HL-60 (cell line): ENCODE measurements around the gene VSNL1.

Source experiments
- DNase-seq, 2 experiments: peaks; one replicate each; pipeline ENCODE4 v3.0.0-alpha.2; 2010 to 2020; ENCODE audit warnings: low read depth in 1 of 2, low spot score in 1 of 2
- H3K27ac ChIP-seq: fragments of 250-450 bp; sonication (Bioruptor Pico); replicated peaks from 2 replicates; pipeline ENCODE4 v1.5.1; 2020; ENCODE audit warnings: mild to moderate bottlenecking, moderate library complexity
- H3K27me3 ChIP-seq: fragments of 250-450 bp; sonication (Bioruptor Pico); 2 replicates; pipeline ENCODE4 v1.5.1; 2021; ENCODE audit warnings: mild to moderate bottlenecking, moderate library complexity; ENCODE audit not compliant: insufficient read depth, poor library complexity, severe bottlenecking
- H3K4me3 ChIP-seq: replicated peaks from 2 replicates; pipeline ENCODE4 v1.5.1; 2011; ENCODE audit warnings: mild to moderate bottlenecking, control low read depth, low read length; ENCODE audit not compliant: insufficient read depth
- GABPA ChIP-seq: IDR thresholded peaks from 2 replicates; pipeline ENCODE4 v1.6.1; 2012; ENCODE audit warnings: low read depth
- POLR2AphosphoS5 ChIP-seq: IDR thresholded peaks from 2 replicates; pipeline ENCODE4 v1.6.1; 2012; ENCODE audit warnings: low read depth
- SPI1 ChIP-seq: IDR thresholded peaks from 2 replicates; pipeline ENCODE4 v1.6.1; 2012; ENCODE audit warnings: low read depth, mild to moderate bottlenecking, borderline replicate concordance
- TF ChIP-seq, protein P1 (sequence below): IDR thresholded peaks from 2 replicates; pipeline ENCODE4 v1.6.1; 2012; ENCODE audit warnings: low read depth; ENCODE audit not compliant: insufficient replicate concordance
- TF ChIP-seq, protein P2 (sequence below): IDR thresholded peaks from one replicate; pipeline ENCODE4 v1.5.1; 2011; ENCODE audit warnings: low read length, control low read depth, inconsistent platforms; ENCODE audit not compliant: insufficient read depth

The VSNL1 gene

DNA sequence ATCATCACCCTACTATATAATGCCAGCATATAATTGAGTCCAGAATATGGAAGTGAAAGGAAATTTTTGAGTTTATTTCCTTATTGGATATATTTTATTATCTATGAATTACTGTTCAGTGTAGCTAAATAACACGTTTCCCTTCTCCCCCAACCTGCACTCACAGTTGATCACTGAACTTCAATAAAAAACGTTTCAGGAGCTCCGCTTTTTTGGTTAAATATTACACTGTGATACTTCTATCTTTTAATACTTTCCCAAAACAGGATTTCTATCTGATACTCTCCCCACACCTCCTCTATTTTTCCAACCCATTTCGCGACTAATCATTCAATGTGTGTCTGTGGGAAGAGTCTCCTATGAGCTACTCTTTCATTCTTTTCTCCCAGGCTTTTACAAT, 7.2 kb downstream of the VSNL1 start:
- TF ChIP-seq SPI1 (no peak), GABPA (no peak)
- TF ChIP-seq, protein P1, sequence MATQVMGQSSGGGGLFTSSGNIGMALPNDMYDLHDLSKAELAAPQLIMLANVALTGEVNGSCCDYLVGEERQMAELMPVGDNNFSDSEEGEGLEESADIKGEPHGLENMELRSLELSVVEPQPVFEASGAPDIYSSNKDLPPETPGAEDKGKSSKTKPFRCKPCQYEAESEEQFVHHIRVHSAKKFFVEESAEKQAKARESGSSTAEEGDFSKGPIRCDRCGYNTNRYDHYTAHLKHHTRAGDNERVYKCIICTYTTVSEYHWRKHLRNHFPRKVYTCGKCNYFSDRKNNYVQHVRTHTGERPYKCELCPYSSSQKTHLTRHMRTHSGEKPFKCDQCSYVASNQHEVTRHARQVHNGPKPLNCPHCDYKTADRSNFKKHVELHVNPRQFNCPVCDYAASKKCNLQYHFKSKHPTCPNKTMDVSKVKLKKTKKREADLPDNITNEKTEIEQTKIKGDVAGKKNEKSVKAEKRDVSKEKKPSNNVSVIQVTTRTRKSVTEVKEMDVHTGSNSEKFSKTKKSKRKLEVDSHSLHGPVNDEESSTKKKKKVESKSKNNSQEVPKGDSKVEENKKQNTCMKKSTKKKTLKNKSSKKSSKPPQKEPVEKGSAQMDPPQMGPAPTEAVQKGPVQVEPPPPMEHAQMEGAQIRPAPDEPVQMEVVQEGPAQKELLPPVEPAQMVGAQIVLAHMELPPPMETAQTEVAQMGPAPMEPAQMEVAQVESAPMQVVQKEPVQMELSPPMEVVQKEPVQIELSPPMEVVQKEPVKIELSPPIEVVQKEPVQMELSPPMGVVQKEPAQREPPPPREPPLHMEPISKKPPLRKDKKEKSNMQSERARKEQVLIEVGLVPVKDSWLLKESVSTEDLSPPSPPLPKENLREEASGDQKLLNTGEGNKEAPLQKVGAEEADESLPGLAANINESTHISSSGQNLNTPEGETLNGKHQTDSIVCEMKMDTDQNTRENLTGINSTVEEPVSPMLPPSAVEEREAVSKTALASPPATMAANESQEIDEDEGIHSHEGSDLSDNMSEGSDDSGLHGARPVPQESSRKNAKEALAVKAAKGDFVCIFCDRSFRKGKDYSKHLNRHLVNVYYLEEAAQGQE = no peak
- Histone ChIP-seq H3K4me3 (no peak overlapping the region), H3K27ac (no peak overlapping the region), H3K27me3 (peaks cover 4% of the 10 kb centered on the region)
- DNase-seq = no peak

DNA sequence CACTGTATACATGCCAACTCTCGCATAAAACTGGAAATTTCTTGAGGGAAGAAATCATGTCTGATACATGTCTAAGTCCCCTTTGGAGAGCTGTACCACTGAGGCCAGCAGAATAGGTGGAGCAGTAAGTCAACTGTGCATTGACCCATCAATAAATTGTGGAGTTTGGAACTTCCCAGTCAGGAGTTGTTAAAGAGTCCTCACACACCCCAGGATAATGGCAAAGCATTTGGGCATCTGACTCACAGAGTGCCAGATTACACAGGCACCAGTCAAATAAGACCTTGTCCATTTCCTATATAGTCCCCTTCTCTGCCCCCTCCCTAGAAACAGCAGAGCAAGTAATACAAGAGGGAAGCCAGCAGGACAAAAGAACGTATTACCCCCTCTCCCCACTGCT, 10.4 kb downstream of the VSNL1 start:
- H3K4me3 ChIP-seq = no peak overlapping the region
- DNase-seq = no peak
- no peak overlapping the region for H3K27ac ChIP-seq
- H3K27me3 ChIP-seq = peaks cover 2% of the 10 kb centered on the region
- TF ChIP-seq, protein P1 = no peak
- TF ChIP-seq, protein P2, sequence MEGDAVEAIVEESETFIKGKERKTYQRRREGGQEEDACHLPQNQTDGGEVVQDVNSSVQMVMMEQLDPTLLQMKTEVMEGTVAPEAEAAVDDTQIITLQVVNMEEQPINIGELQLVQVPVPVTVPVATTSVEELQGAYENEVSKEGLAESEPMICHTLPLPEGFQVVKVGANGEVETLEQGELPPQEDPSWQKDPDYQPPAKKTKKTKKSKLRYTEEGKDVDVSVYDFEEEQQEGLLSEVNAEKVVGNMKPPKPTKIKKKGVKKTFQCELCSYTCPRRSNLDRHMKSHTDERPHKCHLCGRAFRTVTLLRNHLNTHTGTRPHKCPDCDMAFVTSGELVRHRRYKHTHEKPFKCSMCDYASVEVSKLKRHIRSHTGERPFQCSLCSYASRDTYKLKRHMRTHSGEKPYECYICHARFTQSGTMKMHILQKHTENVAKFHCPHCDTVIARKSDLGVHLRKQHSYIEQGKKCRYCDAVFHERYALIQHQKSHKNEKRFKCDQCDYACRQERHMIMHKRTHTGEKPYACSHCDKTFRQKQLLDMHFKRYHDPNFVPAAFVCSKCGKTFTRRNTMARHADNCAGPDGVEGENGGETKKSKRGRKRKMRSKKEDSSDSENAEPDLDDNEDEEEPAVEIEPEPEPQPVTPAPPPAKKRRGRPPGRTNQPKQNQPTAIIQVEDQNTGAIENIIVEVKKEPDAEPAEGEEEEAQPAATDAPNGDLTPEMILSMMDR = no peak
- TF ChIP-seq POLR2AphosphoS5 (no peak), GABPA (no peak), SPI1 (no peak)

DNA sequence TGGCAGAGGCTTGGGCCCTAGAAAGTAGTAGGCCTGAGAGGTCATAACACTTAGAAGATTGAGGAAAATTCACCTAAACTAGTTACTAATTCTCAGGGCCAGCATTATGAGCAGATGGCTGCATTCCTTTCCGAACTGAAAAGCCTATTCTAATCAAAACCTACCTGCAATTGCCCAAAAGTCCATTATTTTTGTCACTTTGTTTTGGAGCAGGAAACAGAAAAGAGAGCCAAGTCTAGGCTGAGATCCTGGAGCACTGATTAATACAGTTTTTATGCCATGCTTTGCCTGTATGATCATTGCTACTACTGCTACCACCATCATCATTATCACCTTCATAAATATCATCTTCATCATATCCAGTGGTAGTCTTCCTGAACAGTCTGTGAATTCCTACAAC, 14.7 kb downstream of the VSNL1 start:
- DNase-seq = no peak
- Histone ChIP-seq H3K27ac (no peak overlapping the region), H3K27me3 (peaks cover 2% of the 10 kb centered on the region), H3K4me3 (no peak overlapping the region)
- TF ChIP-seq GABPA = no peak
- TF ChIP-seq, protein P2 = no peak
- no peak for TF ChIP-seq POLR2AphosphoS5
- TF ChIP-seq SPI1 = no peak
- TF ChIP-seq, protein P1 = no peak

DNA sequence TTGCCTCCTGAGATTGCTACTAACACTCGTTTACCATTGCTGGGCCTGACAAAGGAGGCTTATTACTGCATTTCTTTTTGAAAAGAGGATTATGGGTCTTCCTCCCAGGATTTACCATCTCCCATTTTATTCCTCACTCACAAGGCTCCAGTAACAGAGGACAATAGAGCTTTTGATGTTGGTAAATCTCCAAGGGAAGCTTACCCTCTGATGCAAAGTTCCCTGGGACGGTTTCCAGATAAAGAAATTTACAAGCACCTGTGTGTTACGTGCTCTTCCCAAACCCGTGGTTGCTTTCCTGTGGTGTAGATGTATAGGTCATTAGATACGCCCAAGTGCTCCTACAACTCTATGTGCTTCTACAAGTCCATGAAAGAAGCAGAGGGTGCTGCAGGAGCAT, 17.1 kb downstream of the VSNL1 start:
- no peak overlapping the region for H3K27ac ChIP-seq
- no peak overlapping the region for H3K4me3 ChIP-seq
- TF ChIP-seq, protein P1 = no peak
- TF ChIP-seq POLR2AphosphoS5 (no peak), SPI1 (no peak), GABPA (no peak)
- TF ChIP-seq, protein P2 = no peak
- peaks cover 2% of the 10 kb centered on the region for H3K27me3 ChIP-seq
- no peak for DNase-seq
